Measurements from ENCODE around the gene MTHFS. TPM values are rescaled to one million over a fixed set of nuclear protein-coding genes. Genes with fewer than 3 reads are reported as not detected.
A peak's percentile ranks its signal among the peaks of the same experiment; 100 is the strongest.
"Not testable (repeated sequence)": the region's sequence is repeated elsewhere in the genome, so short reads cannot be mapped to it uniquely, and the experiment has no call there.

The MTHFS gene
- total RNA-seq, 1 donor from 2014 or later, result 11.9 TPM

- H3K27ac Mint-ChIP-seq (ENCODE audit: unreplicated experiment), result peak overlapping the region; percentile 81
- TF ChIP-seq CTCF (conservative IDR thresholded peaks at IDR 0.05), result no peak
- no peak for DNase-seq (ENCODE audit: low read depth, low spot score)
- peaks cover 24% of the 10 kb centered on the region for H3K9me3 Mint-ChIP-seq
- H3K27me3 Mint-ChIP-seq (ENCODE audit: low read depth), result peaks cover 5% of the 10 kb centered on the region
- H3K36me3 Mint-ChIP-seq (ENCODE audit: low read depth), result peaks cover 76% of the 10 kb centered on the region
- peaks cover 27% of the 10 kb centered on the region for H3K4me1 Mint-ChIP-seq
- peak overlapping the region; percentile 32 for H3K4me3 Mint-ChIP-seq
Observed at GRCh38 chr15:79919090-79919748, 22.4 kb upstream of the MTHFS start.

GRCh38 chr15:79918278-79918677 is 21.5 kb upstream of the MTHFS start:
- Mint-ChIP-seq H3K4me1 (peaks cover 20% of the 10 kb centered on the region), H3K27me3 (ENCODE audit: low read depth) (no peaks in the 10 kb centered on the region)

GRCh38 chr15:79916502-79917132 is 19.8 kb upstream of the MTHFS start:
- Mint-ChIP-seq H3K27me3 (ENCODE audit: low read depth) (no peaks in the 10 kb centered on the region), H3K4me1 (peaks cover 8% of the 10 kb centered on the region), H3K9me3 (peaks cover 23% of the 10 kb centered on the region), H3K27ac (ENCODE audit: unreplicated experiment) (no peak overlapping the region), H3K36me3 (ENCODE audit: low read depth) (peaks cover 75% of the 10 kb centered on the region), H3K4me3 (peak overlapping the region; percentile 21)
- TF ChIP-seq CTCF (conservative IDR thresholded peaks at IDR 0.05), result no peak
- DNase-seq (ENCODE audit: low read depth, low spot score), result no peak

More at GRCh38 chr15:79918278-79918677, 21.5 kb upstream of the MTHFS start:
- no peak for DNase-seq (ENCODE audit: low read depth, low spot score)
- Mint-ChIP-seq H3K27ac (ENCODE audit: unreplicated experiment) (no peak overlapping the region), H3K4me3 (peak overlapping the region; percentile 50), H3K36me3 (ENCODE audit: low read depth) (peaks cover 77% of the 10 kb centered on the region), H3K9me3 (peaks cover 23% of the 10 kb centered on the region)
- no peak for TF ChIP-seq CTCF (conservative IDR thresholded peaks at IDR 0.05)

GRCh38 chr15:79915776-79916501 is 19.1 kb upstream of the MTHFS start:
- not testable (repeated sequence) for DNase-seq (ENCODE audit: low read depth, low spot score); H3K27me3 Mint-ChIP-seq (ENCODE audit: low read depth); H3K4me1 Mint-ChIP-seq; H3K4me3 Mint-ChIP-seq; H3K27ac Mint-ChIP-seq (ENCODE audit: unreplicated experiment)
- H3K36me3 Mint-ChIP-seq (ENCODE audit: low read depth), result peaks cover 70% of the 10 kb centered on the region
- H3K9me3 Mint-ChIP-seq, result peaks cover 19% of the 10 kb centered on the region

- Mint-ChIP-seq H3K4me1 (peaks cover 4% of the 10 kb centered on the region), H3K9me3 (peaks cover 24% of the 10 kb centered on the region), H3K36me3 (ENCODE audit: low read depth) (peaks cover 72% of the 10 kb centered on the region)
Observed at GRCh38 chr15:79914728-79915127, 17.9 kb upstream of the MTHFS start.

GRCh38 chr15:79909556-79910335 is 12.9 kb upstream of the MTHFS start:
- H3K4me1 Mint-ChIP-seq; H3K27me3 Mint-ChIP-seq (ENCODE audit: low read depth); DNase-seq (ENCODE audit: low read depth, low spot score); H3K27ac Mint-ChIP-seq (ENCODE audit: unreplicated experiment); H3K4me3 Mint-ChIP-seq: not testable (repeated sequence)
- Mint-ChIP-seq H3K36me3 (ENCODE audit: low read depth) (peaks cover 45% of the 10 kb centered on the region), H3K9me3 (peaks cover 13% of the 10 kb centered on the region)

More at GRCh38 chr15:79914728-79915127, 17.9 kb upstream of the MTHFS start:
- no peak overlapping the region for H3K4me3 Mint-ChIP-seq
- no peak for DNase-seq (ENCODE audit: low read depth, low spot score)
- no peak for TF ChIP-seq CTCF (conservative IDR thresholded peaks at IDR 0.05)
- no peaks in the 10 kb centered on the region for H3K27me3 Mint-ChIP-seq (ENCODE audit: low read depth)
- H3K27ac Mint-ChIP-seq (ENCODE audit: unreplicated experiment), result no peak overlapping the region
